Fibroblast of mammary gland (primary cell): ENCODE results near the gene ENTREP1.
"Not testable (repeated sequence)": the region's sequence is repeated elsewhere in the genome, so short reads cannot be mapped to it uniquely, and the experiment has no call there.

Experiments used
- DNase-seq: peaks from one replicate; pipeline ENCODE4 v3.0.0-alpha.2; 2010; ENCODE audit warnings: low read depth
- H3K4me3 ChIP-seq: 2 replicates; pipeline ENCODE4 v1.5.1; 2011; ENCODE audit warnings: low read depth, mild to moderate bottlenecking, low read length, moderate library complexity; ENCODE audit not compliant: control insufficient read depth
- CTCF ChIP-seq: conservative IDR thresholded peaks from 2 replicates; pipeline ENCODE4 v1.5.1; 2011; ENCODE audit warnings: low read depth, low read length, inconsistent platforms; ENCODE audit not compliant: control insufficient read depth, insufficient read depth

ENTREP1 gene

GRCh38 chr9:69429281-69429680, 104.3 kb downstream of the ENTREP1 start:
- TF ChIP-seq CTCF = no peak
- DNase-seq = no peak
- no peak overlapping the region for H3K4me3 ChIP-seq

- TF ChIP-seq CTCF = no peak
- no peak for DNase-seq
- H3K4me3 ChIP-seq = no peak overlapping the region
These were observed 105.2 kb downstream of the ENTREP1 start for GRCh38 chr9:69430206-69430605.

GRCh38 chr9:69431203-69431602, 106.2 kb downstream of the ENTREP1 start:
- no peak for DNase-seq
- no peak overlapping the region for H3K4me3 ChIP-seq
- no peak for TF ChIP-seq CTCF

- TF ChIP-seq CTCF = no peak
- DNase-seq = no peak
- no peak overlapping the region for H3K4me3 ChIP-seq
These were observed 106.8 kb downstream of the ENTREP1 start for GRCh38 chr9:69431777-69432176.

GRCh38 chr9:69432623-69433022, 107.6 kb downstream of the ENTREP1 start:
- TF ChIP-seq CTCF = no peak
- no peak for DNase-seq
- H3K4me3 ChIP-seq = no peak overlapping the region

- H3K4me3 ChIP-seq = no peak overlapping the region
- TF ChIP-seq CTCF = no peak
- peak; percentile 33 for DNase-seq
These were observed 108.4 kb downstream of the ENTREP1 start for GRCh38 chr9:69433392-69433791.

GRCh38 chr9:69433968-69434367, 109.0 kb downstream of the ENTREP1 start:
- no peak overlapping the region for H3K4me3 ChIP-seq
- DNase-seq = no peak
- no peak for TF ChIP-seq CTCF

- DNase-seq, H3K4me3 ChIP-seq: not testable (repeated sequence)
These were observed 114.6 kb downstream of the ENTREP1 start for GRCh38 chr9:69439654-69440053.

GRCh38 chr9:69440254-69440955, 115.4 kb downstream of the ENTREP1 start:
- not testable (repeated sequence) for DNase-seq, H3K4me3 ChIP-seq
